Measurements from ENCODE around the gene NRDC.

Gene NRDC

DNA sequence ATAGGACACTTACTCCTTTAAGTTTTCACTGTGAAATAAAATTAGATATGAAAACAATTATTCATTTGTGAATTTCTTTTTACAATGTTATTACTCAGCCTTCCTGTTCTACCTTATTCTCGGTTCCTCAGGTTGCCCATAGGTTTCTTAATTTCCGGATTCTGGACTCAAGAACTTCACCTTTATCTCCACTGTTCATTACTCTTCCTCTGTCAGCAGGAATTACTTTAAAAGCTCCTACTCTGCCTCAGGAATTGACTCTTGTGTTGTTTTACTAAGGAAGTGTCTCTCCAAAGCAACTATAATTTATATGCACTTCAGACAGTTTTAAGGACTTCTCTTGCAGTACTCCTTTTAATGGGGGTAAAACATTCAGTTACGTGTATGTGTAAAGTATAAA lies 137.9 kb downstream of the NRDC start:
- H3K9me3 ChIP-seq (ENCODE audit: control insufficient read depth, insufficient read depth, low read depth, low read length), result no peaks in the 10 kb centered on the region
- H3K27ac ChIP-seq (ENCODE audit: extremely low read depth, low read depth, low read length), result no peak overlapping the region
- CTCF ChIA-PET, result interaction anchor here (0.6 to 0.9 kb wide), 2 partner anchors 28 to 185 kb away, joined by 3 to 4 read pairs; no protein-coding TSS in a partner anchor
- H3K36me3 ChIP-seq (ENCODE audit: control insufficient read depth in 2 of 2, insufficient read depth in 1 of 2, low read length in 2 of 2), result no peaks in the 10 kb centered on the region
- no peak overlapping the region for H3K4me3 ChIP-seq (ENCODE audit: low read depth, low read length)
- POLR2A ChIA-PET, result no interaction called here
- H3K4me1 ChIP-seq (ENCODE audit: control insufficient read depth, insufficient read depth, low read length), result peaks cover 53% of the 10 kb centered on the region
- TF ChIP-seq, protein P1, sequence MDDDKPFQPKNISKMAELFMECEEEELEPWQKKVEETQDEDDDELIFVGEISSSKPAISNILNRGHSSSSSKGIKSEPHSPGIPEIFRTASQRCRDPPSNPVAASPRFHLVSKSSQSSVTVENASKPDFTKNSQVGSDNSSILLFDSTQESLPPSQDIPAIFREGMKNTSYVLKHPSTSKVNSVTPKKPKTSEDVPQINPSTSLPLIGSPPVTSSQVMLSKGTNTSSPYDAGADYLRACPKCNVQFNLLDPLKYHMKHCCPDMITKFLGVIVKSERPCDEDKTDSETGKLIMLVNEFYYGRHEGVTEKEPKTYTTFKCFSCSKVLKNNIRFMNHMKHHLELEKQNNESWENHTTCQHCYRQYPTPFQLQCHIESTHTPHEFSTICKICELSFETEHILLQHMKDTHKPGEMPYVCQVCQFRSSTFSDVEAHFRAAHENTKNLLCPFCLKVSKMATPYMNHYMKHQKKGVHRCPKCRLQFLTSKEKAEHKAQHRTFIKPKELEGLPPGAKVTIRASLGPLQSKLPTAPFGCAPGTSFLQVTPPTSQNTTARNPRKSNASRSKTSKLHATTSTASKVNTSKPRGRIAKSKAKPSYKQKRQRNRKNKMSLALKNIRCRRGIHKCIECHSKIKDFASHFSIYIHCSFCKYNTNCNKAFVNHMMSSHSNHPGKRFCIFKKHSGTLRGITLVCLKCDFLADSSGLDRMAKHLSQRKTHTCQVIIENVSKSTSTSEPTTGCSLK (tag by site-specific recombination; IDR thresholded peaks at IDR 0.05), result no peak
- TF ChIP-seq FEZF1 (tag by site-specific recombination; IDR thresholded peaks at IDR 0.05) (peak; percentile 63), ZNF114 (tag by site-specific recombination; IDR thresholded peaks at IDR 0.05) (no peak), ZNF837 (tag by site-specific recombination; IDR thresholded peaks at IDR 0.05) (no peak), ZNF624 (tag by site-specific recombination; IDR thresholded peaks at IDR 0.05) (no peak), ZNF791 (tag by site-specific recombination; IDR thresholded peaks at IDR 0.05) (no peak), ZNF211 (tag by site-specific recombination; IDR thresholded peaks at IDR 0.05; ENCODE audit: low read depth) (no peak), ZNF426 (tag by site-specific recombination; IDR thresholded peaks at IDR 0.05) (no peak), ZNF37A (tag by site-specific recombination; IDR thresholded peaks at IDR 0.05) (no peak), IKZF3 (tag by site-specific recombination; IDR thresholded peaks at IDR 0.05) (peak; percentile 64; the same call in 1 of the 2 replicates), OVOL3 (tag by site-specific recombination; IDR thresholded peaks at IDR 0.05) (no peak), ZNF302 (tag by site-specific recombination; IDR thresholded peaks at IDR 0.05; ENCODE audit: low read depth) (no peak), SALL2 (tag by site-specific recombination; IDR thresholded peaks at IDR 0.05; ENCODE audit: borderline replicate concordance) (no peak), PRDM1 (tag by site-specific recombination; IDR thresholded peaks at IDR 0.05) (no peak), TRIM28 (IDR thresholded peaks at IDR 0.05; ENCODE audit: borderline replicate concordance, low read length) (peak; percentile 42; the same call in 1 of the 2 replicates), GLIS1 (tag by site-specific recombination; IDR thresholded peaks at IDR 0.05) (no peak), ZBTB8A (tag by site-specific recombination; IDR thresholded peaks at IDR 0.05) (0 out of 2 replicates have a peak, but pooled peaks have one; percentile 12), WT1 (tag by site-specific recombination; IDR thresholded peaks at IDR 0.05) (peak; percentile 37; the same call in 1 of the 2 replicates), MEIS1 (CRISPR knock-in tag; IDR thresholded peaks at IDR 0.05; ENCODE audit: borderline replicate concordance) (no peak), ZNF660 (tag by site-specific recombination; IDR thresholded peaks at IDR 0.05) (no peak)
- TF ChIP-seq, protein P2, sequence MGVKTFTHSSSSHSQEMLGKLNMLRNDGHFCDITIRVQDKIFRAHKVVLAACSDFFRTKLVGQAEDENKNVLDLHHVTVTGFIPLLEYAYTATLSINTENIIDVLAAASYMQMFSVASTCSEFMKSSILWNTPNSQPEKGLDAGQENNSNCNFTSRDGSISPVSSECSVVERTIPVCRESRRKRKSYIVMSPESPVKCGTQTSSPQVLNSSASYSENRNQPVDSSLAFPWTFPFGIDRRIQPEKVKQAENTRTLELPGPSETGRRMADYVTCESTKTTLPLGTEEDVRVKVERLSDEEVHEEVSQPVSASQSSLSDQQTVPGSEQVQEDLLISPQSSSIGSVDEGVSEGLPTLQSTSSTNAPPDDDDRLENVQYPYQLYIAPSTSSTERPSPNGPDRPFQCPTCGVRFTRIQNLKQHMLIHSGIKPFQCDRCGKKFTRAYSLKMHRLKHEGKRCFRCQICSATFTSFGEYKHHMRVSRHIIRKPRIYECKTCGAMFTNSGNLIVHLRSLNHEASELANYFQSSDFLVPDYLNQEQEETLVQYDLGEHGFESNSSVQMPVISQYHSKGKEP (tag by site-specific recombination; IDR thresholded peaks at IDR 0.05), result peak; percentile 57
- TF ChIP-seq, protein P3, sequence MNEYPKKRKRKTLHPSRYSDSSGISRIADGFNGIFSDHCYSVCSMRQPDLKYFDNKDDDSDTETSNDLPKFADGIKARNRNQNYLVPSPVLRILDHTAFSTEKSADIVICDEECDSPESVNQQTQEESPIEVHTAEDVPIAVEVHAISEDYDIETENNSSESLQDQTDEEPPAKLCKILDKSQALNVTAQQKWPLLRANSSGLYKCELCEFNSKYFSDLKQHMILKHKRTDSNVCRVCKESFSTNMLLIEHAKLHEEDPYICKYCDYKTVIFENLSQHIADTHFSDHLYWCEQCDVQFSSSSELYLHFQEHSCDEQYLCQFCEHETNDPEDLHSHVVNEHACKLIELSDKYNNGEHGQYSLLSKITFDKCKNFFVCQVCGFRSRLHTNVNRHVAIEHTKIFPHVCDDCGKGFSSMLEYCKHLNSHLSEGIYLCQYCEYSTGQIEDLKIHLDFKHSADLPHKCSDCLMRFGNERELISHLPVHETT (tag by site-specific recombination; IDR thresholded peaks at IDR 0.05), result no peak
- TF ChIP-seq, protein P4, sequence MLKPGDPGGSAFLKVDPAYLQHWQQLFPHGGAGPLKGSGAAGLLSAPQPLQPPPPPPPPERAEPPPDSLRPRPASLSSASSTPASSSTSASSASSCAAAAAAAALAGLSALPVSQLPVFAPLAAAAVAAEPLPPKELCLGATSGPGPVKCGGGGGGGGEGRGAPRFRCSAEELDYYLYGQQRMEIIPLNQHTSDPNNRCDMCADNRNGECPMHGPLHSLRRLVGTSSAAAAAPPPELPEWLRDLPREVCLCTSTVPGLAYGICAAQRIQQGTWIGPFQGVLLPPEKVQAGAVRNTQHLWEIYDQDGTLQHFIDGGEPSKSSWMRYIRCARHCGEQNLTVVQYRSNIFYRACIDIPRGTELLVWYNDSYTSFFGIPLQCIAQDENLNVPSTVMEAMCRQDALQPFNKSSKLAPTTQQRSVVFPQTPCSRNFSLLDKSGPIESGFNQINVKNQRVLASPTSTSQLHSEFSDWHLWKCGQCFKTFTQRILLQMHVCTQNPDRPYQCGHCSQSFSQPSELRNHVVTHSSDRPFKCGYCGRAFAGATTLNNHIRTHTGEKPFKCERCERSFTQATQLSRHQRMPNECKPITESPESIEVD (tag by site-specific recombination; IDR thresholded peaks at IDR 0.05), result peak; percentile 98
- TF ChIP-seq, protein P5, sequence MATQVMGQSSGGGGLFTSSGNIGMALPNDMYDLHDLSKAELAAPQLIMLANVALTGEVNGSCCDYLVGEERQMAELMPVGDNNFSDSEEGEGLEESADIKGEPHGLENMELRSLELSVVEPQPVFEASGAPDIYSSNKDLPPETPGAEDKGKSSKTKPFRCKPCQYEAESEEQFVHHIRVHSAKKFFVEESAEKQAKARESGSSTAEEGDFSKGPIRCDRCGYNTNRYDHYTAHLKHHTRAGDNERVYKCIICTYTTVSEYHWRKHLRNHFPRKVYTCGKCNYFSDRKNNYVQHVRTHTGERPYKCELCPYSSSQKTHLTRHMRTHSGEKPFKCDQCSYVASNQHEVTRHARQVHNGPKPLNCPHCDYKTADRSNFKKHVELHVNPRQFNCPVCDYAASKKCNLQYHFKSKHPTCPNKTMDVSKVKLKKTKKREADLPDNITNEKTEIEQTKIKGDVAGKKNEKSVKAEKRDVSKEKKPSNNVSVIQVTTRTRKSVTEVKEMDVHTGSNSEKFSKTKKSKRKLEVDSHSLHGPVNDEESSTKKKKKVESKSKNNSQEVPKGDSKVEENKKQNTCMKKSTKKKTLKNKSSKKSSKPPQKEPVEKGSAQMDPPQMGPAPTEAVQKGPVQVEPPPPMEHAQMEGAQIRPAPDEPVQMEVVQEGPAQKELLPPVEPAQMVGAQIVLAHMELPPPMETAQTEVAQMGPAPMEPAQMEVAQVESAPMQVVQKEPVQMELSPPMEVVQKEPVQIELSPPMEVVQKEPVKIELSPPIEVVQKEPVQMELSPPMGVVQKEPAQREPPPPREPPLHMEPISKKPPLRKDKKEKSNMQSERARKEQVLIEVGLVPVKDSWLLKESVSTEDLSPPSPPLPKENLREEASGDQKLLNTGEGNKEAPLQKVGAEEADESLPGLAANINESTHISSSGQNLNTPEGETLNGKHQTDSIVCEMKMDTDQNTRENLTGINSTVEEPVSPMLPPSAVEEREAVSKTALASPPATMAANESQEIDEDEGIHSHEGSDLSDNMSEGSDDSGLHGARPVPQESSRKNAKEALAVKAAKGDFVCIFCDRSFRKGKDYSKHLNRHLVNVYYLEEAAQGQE (tag by site-specific recombination; IDR thresholded peaks at IDR 0.05), result no peak
- TF ChIP-seq, protein P6, sequence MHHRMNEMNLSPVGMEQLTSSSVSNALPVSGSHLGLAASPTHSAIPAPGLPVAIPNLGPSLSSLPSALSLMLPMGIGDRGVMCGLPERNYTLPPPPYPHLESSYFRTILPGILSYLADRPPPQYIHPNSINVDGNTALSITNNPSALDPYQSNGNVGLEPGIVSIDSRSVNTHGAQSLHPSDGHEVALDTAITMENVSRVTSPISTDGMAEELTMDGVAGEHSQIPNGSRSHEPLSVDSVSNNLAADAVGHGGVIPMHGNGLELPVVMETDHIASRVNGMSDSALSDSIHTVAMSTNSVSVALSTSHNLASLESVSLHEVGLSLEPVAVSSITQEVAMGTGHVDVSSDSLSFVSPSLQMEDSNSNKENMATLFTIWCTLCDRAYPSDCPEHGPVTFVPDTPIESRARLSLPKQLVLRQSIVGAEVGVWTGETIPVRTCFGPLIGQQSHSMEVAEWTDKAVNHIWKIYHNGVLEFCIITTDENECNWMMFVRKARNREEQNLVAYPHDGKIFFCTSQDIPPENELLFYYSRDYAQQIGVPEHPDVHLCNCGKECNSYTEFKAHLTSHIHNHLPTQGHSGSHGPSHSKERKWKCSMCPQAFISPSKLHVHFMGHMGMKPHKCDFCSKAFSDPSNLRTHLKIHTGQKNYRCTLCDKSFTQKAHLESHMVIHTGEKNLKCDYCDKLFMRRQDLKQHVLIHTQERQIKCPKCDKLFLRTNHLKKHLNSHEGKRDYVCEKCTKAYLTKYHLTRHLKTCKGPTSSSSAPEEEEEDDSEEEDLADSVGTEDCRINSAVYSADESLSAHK (tag by site-specific recombination; IDR thresholded peaks at IDR 0.05), result peak; percentile 73
